GM18499 (cell line): ENCODE results near the gene TMEM44.
"Not testable (repeated sequence)": the region's sequence is repeated elsewhere in the genome, so short reads cannot be mapped to it uniquely, and the experiment has no call there.

ENCODE experiments used
- ATAC-seq: cut with Tn5 transposase; IDR thresholded peaks from one replicate; pipeline ENCODE4 v1.9.1; 2021; ENCODE audit warnings: moderate number of reproducible peaks; ENCODE audit not compliant: insufficient read depth, unreplicated experiment

The TMEM44 gene

GRCh38 chr3:194560047-194560446 lies 73.2 kb downstream of the TMEM44 start:
- no peak for ATAC-seq

GRCh38 chr3:194559530-194559929 lies 73.7 kb downstream of the TMEM44 start:
- no peak for ATAC-seq

GRCh38 chr3:194556086-194557056 lies 76.8 kb downstream of the TMEM44 start:
- ATAC-seq: no peak

GRCh38 chr3:194555175-194556062 lies 77.8 kb downstream of the TMEM44 start:
- no peak for ATAC-seq

DNA sequence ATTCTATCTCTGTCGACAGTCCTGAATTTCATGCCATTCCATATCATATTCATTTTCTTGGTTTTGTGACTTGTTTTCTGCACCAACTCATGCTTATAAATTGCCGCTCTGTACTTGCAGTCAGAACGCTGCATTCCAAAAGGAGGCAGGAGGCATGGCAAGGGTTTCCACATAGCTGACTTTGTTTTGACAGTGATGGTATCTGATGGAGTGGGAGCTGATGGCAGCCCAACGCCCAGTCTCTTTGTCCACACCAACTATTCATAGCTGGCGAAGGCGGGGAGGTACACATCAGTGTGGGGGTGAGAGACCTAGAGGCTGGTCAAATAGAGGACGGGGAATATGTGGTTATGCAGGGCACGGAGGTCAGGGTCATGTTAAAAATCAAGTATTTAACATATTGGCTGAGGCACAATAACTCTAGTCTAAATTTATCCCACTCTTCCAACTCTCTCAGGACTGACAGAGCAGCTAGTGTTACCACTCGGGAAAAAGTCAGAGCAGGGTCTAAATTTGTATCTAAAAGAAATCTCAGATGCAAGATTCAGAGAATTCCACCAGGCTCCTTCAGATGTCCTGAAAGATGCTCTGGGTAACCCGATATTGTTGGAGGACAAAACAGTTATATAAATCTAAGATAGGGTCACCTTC lies 78.6 kb downstream of the TMEM44 start:
- ATAC-seq: no peak

- no peak for ATAC-seq
These were observed 80.8 kb downstream of the TMEM44 start for GRCh38 chr3:194552327-194552949.

DNA sequence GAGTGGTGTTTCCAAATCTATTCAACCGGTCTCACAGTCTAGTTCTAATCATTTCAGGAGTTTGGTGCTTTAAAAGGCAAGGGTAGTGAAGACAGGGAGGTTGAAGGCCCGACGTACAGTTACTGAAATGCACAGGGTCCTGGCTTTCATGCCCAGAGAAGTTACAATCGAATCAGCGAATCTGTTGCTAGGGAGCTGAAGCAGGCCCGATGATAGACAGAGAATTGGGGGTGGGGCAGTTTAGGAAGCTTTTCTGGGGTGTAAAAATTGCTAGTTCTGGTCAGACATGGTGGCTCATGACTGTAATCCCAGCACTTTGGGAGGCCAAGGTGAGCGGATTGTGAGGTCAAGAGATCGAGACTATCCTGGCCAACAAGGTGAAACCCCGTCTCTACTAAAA lies 83.4 kb downstream of the TMEM44 start:
- no peak for ATAC-seq

GRCh38 chr3:194548346-194549321 lies 84.6 kb downstream of the TMEM44 start:
- ATAC-seq: no peak

DNA sequence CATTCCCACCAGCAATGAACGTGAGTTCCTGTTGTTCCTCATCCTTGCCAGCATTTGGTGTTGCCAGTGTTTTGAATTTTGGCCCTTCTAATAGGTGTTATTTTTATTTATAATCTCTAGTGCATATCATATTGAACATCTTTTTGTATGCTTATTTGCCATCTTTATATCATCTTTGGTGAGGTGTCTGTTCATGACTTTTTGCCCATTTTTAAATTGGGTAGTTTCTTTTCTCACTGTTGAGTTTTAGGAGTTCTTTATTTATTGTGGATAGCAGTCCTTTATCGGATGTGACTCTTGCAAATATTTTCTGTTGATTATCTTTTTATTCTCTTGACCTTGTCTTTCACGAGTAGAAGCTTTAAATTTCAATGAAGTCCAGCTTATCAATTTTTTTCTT lies 86.2 kb downstream of the TMEM44 start:
- ATAC-seq: no peak

- ATAC-seq: not testable (repeated sequence)
These were observed 87.7 kb downstream of the TMEM44 start for GRCh38 chr3:194545538-194545937.

- no peak for ATAC-seq
These were observed 89.7 kb downstream of the TMEM44 start for GRCh38 chr3:194543550-194543949.

GRCh38 chr3:194541483-194541882 lies 91.7 kb downstream of the TMEM44 start:
- no peak for ATAC-seq

DNA sequence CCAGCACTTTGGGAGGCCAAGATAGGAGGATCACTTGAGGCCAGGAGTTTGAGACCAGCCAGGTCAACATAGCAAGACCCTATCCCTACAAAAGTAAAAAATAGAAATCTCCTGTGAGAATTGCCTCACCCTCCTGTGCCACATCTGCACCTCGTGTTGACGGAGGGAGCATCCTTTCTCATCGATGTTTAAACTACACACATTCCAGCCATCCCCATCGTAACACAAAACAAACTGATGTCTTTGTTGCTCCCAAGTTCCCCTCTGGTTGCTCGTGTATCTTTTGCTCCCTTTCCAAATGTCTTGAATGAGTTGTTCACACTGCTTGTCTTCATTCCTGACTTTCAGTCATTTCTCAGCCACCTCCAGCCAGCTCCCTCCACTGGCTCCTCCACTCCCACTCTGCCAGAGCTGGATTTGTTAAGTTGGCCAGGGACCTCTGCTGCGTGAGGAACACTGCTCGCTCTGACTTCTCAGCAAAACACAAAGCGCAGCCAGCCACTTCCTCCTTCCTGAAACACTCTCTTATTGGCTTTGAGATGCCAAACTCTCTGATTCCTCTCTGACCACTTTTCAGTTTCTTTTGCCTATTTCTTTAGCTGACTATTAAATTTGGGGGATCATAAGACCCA lies 92.8 kb downstream of the TMEM44 start:
- ATAC-seq: no peak

DNA sequence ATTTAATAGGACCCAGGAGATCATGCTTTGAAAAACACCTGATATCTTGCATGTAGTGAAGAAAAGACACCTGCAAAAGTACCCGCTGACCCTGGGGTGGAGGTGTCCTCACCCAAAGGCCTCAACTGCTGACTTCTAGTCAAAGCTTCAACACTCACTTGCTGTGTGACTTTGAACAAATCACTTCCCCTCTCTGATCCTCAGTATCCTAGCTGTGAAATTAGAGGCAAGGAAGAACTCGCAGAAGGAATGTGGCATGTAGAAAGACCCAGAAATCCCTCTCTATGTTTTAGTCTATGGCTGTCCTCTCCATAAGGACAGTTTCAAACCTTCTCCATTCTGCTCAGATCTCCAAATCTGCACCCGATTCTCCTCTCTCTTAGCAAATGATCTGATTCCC lies 93.7 kb downstream of the TMEM44 start:
- no peak for ATAC-seq

- ATAC-seq: no peak
These were observed 95.4 kb downstream of the TMEM44 start for GRCh38 chr3:194537732-194538247.
